HCT116 (cell line): ENCODE results near the gene DMXL1. TPM values are rescaled to one million over a fixed set of nuclear protein-coding genes. Genes with fewer than 3 reads are reported as not detected.

Experiments
- ATAC-seq: fragments of 200-7000 bp; cut with Tn5 transposase; 2 replicates; pipeline ENCODE4 v1.9.1; 2020; ENCODE audit warnings: mild to moderate bottlenecking, moderate library complexity
- BruUV-seq: library from RNA; stranded (reverse); fragments of 400-500 nt; replicated peaks from 2 replicates; lab custom pipeline; 2021; lab: Mats Ljungman, UMichigan
- CTCF ChIA-PET: fragments of 300-600 bp; sonication (Branson Sonifier 250); formaldehyde crosslinking; loops from one replicate; lab custom pipeline; 2021; ENCODE audit warnings: antibody characterized with exemption; lab: Charles Lee
- POLR2A ChIA-PET: fragments of 300-600, 350-600 bp; sonication (Branson Sonifier 250); formaldehyde crosslinking; loops from one replicate; lab custom pipeline; 2021; ENCODE audit warnings: antibody characterized with exemption; lab: Charles Lee
- RAD21 ChIA-PET, 2 experiments: fragments of 300-600 bp; sonication (Branson Sonifier 250); formaldehyde crosslinking; loops; one replicate each; lab custom pipeline; 2023; ENCODE audit warnings: low total read pairs in 2 of 2; ENCODE audit not compliant: uncharacterized antibody in 2 of 2, unreplicated experiment in 2 of 2, low non-redundant PET in 1 of 2; lab: Charles Lee
- DNase-seq: peaks from one replicate; pipeline ENCODE4 v3.0.0-alpha.2; 2010; ENCODE audit warnings: low read depth, low spot score
- H2AFZ ChIP-seq: fragments of 200-600 bp; shearing (Covaris generic), sonication (generic); 2 replicates; pipeline ENCODE4 v1.6.1; 2017; ENCODE audit warnings: low read depth, mixed run types, mixed read lengths, antibody characterized with exemption, low read length; ENCODE audit not compliant: poor library complexity, severe bottlenecking
- H3K27ac ChIP-seq: 2 replicates; pipeline ENCODE4 v1.5.1; 2012; ENCODE audit warnings: low read depth, low read length
- H3K27me3 ChIP-seq: fragments of 200-600 bp; sonication (generic); 2 replicates; pipeline ENCODE4 v1.6.1; 2016; ENCODE audit warnings: mixed run types, low read length, mixed read lengths; ENCODE audit not compliant: insufficient read depth
- H3K36me3 ChIP-seq, 2 experiments: fragments of 200-500 bp in 1 of 2; fragments of 200-600 bp in 1 of 2; sonication (Bioruptor generic) in 1 of 2; sonication (generic) in 1 of 2; 2 replicates each; pipeline versions ENCODE4 v1.5.1 to v1.6.1; 2014 to 2016; ENCODE audit warnings: low read length in 2 of 2, inconsistent platforms in 1 of 2, mixed read lengths in 1 of 2, mixed run types in 1 of 2; ENCODE audit not compliant: insufficient read depth in 2 of 2, control insufficient read depth in 1 of 2
- H3K4me1 ChIP-seq, 2 experiments: fragments of 200-600 bp in 1 of 2; sonication (generic) in 1 of 2; 2 replicates each; pipeline versions ENCODE4 v1.5.1 to v1.6.1; 2012 to 2017; ENCODE audit warnings: low read length in 2 of 2, inconsistent platforms in 1 of 2, mild to moderate bottlenecking in 1 of 2, mixed read lengths in 1 of 2, mixed run types in 1 of 2, moderate library complexity in 1 of 2; ENCODE audit not compliant: insufficient read depth in 2 of 2, control insufficient read depth in 1 of 2
- H3K4me2 ChIP-seq: fragments of 200-600 bp; sonication (generic); 2 replicates; pipeline ENCODE4 v1.6.1; 2017; ENCODE audit warnings: mixed run types, low read length, mixed read lengths
- H3K4me3 ChIP-seq, 2 experiments: fragments of 200-600 bp in 1 of 2; sonication (generic) in 1 of 2; replicated peaks in 1 of 2; 2 replicates each; pipeline ENCODE4 v1.5.1; 2011 to 2016; ENCODE audit warnings: low read length in 2 of 2, control low read depth in 1 of 2, low read depth in 1 of 2, mild to moderate bottlenecking in 1 of 2, mixed read lengths in 1 of 2, mixed run types in 1 of 2
- H3K79me2 ChIP-seq: fragments of 200-600 bp; sonication (generic); 2 replicates; pipeline ENCODE4 v1.6.1; 2017; ENCODE audit warnings: mild to moderate bottlenecking, mixed run types, low read length, moderate library complexity, mixed read lengths; ENCODE audit not compliant: insufficient read depth
- H3K9ac ChIP-seq: fragments of 200-600 bp; sonication (generic); 2 replicates; pipeline ENCODE4 v1.6.1; 2016; ENCODE audit warnings: low read length, mixed read lengths
- H3K9me2 ChIP-seq: fragments of 200-600 bp; sonication (generic), shearing (Covaris generic); 2 replicates; pipeline ENCODE4 v1.6.1; 2017; ENCODE audit warnings: mixed run types, mild to moderate bottlenecking, moderate library complexity; ENCODE audit not compliant: insufficient read depth
- H3K9me3 ChIP-seq, 2 experiments: fragments of 200-500 bp in 1 of 2; fragments of 200-600 bp in 1 of 2; sonication (Bioruptor generic) in 1 of 2; sonication (generic) in 1 of 2; 2 replicates each; pipeline ENCODE4 v1.6.1; 2014 to 2017; ENCODE audit warnings: low read length in 2 of 2, mixed read lengths in 2 of 2, inconsistent platforms in 1 of 2, low read depth in 1 of 2, mild to moderate bottlenecking in 1 of 2, mixed run types in 1 of 2, moderate library complexity in 1 of 2; ENCODE audit not compliant: control insufficient read depth in 1 of 2, insufficient read depth in 1 of 2
- H4K20me1 ChIP-seq: fragments of 200-600 bp; sonication (generic), shearing (Covaris generic); 2 replicates; pipeline ENCODE4 v1.6.1; 2017; ENCODE audit warnings: mixed run types, mild to moderate bottlenecking, moderate library complexity; ENCODE audit not compliant: insufficient read depth
- CEBPB ChIP-seq: IDR thresholded peaks from 2 replicates; pipeline ENCODE4 v1.6.1; 2012; ENCODE audit warnings: low read depth
- EZH2phosphoT487 ChIP-seq: fragments of 200-600 bp; IDR thresholded peaks from 2 replicates; pipeline ENCODE4 v1.6.1; 2018; ENCODE audit warnings: antibody characterized with exemption, borderline replicate concordance
- POLR2A ChIP-seq: IDR thresholded peaks from 2 replicates; pipeline ENCODE4 v1.7.0; 2011; ENCODE audit warnings: borderline replicate concordance; ENCODE audit not compliant: insufficient read depth, insufficient read length; ENCODE audit errors: extremely low read depth
- RAD21 ChIP-seq: IDR thresholded peaks from 2 replicates; pipeline ENCODE4 v1.6.1; 2012; ENCODE audit warnings: low read depth, mild to moderate bottlenecking
- SIN3A ChIP-seq: IDR thresholded peaks from 2 replicates; pipeline ENCODE4 v1.6.1; 2012; ENCODE audit warnings: low read depth
- TCF7L2 ChIP-seq: IDR thresholded peaks from 2 replicates; pipeline ENCODE4 v1.7.0; 2011; ENCODE audit warnings: borderline replicate concordance, inconsistent platforms; ENCODE audit not compliant: insufficient read depth, insufficient read length; ENCODE audit errors: extremely low read depth
- ZBTB33 ChIP-seq: IDR thresholded peaks from 2 replicates; pipeline ENCODE4 v1.6.1; 2011; ENCODE audit warnings: mild to moderate bottlenecking, low read length, moderate library complexity; ENCODE audit not compliant: insufficient replicate concordance; ENCODE audit errors: extremely low read depth
- ZFX ChIP-seq: fragments of 450-650 bp; IDR thresholded peaks from 2 replicates; pipeline ENCODE4 v1.6.1; 2017
- intact Hi-C: fragments of 100-400 bp; cut with micrococcal nuclease; formaldehyde crosslinking; loops from 2 replicates; pipeline ENCODE4 v1.10.0; 2022
- total RNA-seq: library from RNA; stranded (reverse); gene quantifications from one replicate; pipeline ENCODE4 v1.2.1, GENCODE V29; 2021; ENCODE audit not compliant: unreplicated experiment

The DMXL1 gene
- total RNA-seq, 1 experiment from 2014 or later: 21.1 TPM

GRCh38 chr5:119238265-119239118, 167.6 kb downstream of the DMXL1 start:
- no peak overlapping the region for H3K4me2 ChIP-seq
- no peaks in the 10 kb centered on the region for H3K27me3 ChIP-seq
- no peak overlapping the region for H3K27ac ChIP-seq
- H3K36me3 ChIP-seq: no peaks in the 10 kb centered on the region
- POLR2A ChIA-PET: interaction anchor here (0.6 kb wide), 1 partner anchor 8 kb away, joined by 3 read pairs; no protein-coding TSS in a partner anchor
- no peak overlapping the region for H2AFZ ChIP-seq
- no peaks in the 10 kb centered on the region for H3K4me1 ChIP-seq
- H3K9me2 ChIP-seq: no peaks in the 10 kb centered on the region
- CTCF ChIA-PET: no interaction called here
- BruUV-seq: no TSS peak
- H3K9ac ChIP-seq: no peak overlapping the region
- TF ChIP-seq EZH2phosphoT487 (no peak), TCF7L2 (no peak), ZBTB33 (no peak), POLR2A (no peak), ZFX (no peak), SIN3A (no peak), RAD21 (no peak), CEBPB (no peak)
- RAD21 ChIA-PET: no interaction called here
- H3K9me3 ChIP-seq: no peaks in the 10 kb centered on the region
- intact Hi-C loops: no loop called here
- no peak for DNase-seq
- no peaks in the 10 kb centered on the region for H3K79me2 ChIP-seq
- no peak overlapping the region for H3K4me3 ChIP-seq
- H4K20me1 ChIP-seq: no peaks in the 10 kb centered on the region
- no peak for ATAC-seq
